ENCODE data around the gene ELANE.
A peak's percentile ranks its signal among the peaks of the same experiment; 100 is the strongest.
"Not testable (repeated sequence)": the region's sequence is repeated elsewhere in the genome, so short reads cannot be mapped to it uniquely, and the experiment has no call there.

ELANE gene

GRCh38 chr19:889662-890295, 37.7 kb downstream of the ELANE start:
- no peaks in the 10 kb centered on the region for H3K9me3 ChIP-seq (ENCODE audit: low read length)
- no peaks in the 10 kb centered on the region for H4K20me1 ChIP-seq (ENCODE audit: insufficient read depth, low read length)

GRCh38 chr19:890831-891230, 38.7 kb downstream of the ELANE start:
- H3K79me2 ChIP-seq (ENCODE audit: insufficient read depth, low read length) = no peaks in the 10 kb centered on the region
- no peak for TF ChIP-seq CTCF (IDR thresholded peaks at IDR 0.05; ENCODE audit: low read length)
- no peak for TF ChIP-seq EZH2 (IDR thresholded peaks at IDR 0.05; ENCODE audit: borderline replicate concordance, low read length)
- H3K9me3 ChIP-seq (ENCODE audit: low read length) = no peaks in the 10 kb centered on the region
- peaks cover 14% of the 10 kb centered on the region for H3K4me1 ChIP-seq (ENCODE audit: insufficient read depth, low read length, severe bottlenecking)
- no peaks in the 10 kb centered on the region for H3K27me3 ChIP-seq (ENCODE audit: insufficient read depth, low read length)
- H3K9ac ChIP-seq (ENCODE audit: low read length) = no peak overlapping the region
- H4K20me1 ChIP-seq (ENCODE audit: insufficient read depth, low read length) = no peaks in the 10 kb centered on the region
- peaks cover 18% of the 10 kb centered on the region for H3K36me3 ChIP-seq (ENCODE audit: insufficient read depth, low read length)
- no peak overlapping the region for H3K4me3 ChIP-seq (ENCODE audit: low read depth, low read length, poor library complexity, severe bottlenecking)
- H3K27ac ChIP-seq (ENCODE audit: low read depth, low read length, poor library complexity, severe bottlenecking) = peak overlapping the region; percentile 75
- peaks cover 4% of the 10 kb centered on the region; the same call in 1 of the 2 replicates for H3F3A ChIP-seq (ENCODE audit: insufficient read depth, low read length)
- no peaks in the 10 kb centered on the region for H3K9me2 ChIP-seq (ENCODE audit: low read depth, low read length)
- H2AFZ ChIP-seq (ENCODE audit: low read length) = no peak overlapping the region
- no peak overlapping the region for H3K4me2 ChIP-seq (ENCODE audit: low read length)

More at GRCh38 chr19:889662-890295, 37.7 kb downstream of the ELANE start:
- Histone ChIP-seq H3K27me3 (ENCODE audit: insufficient read depth, low read length) (no peaks in the 10 kb centered on the region), H2AFZ (ENCODE audit: low read length) (no peak overlapping the region), H3K9me2 (ENCODE audit: low read depth, low read length) (no peaks in the 10 kb centered on the region), H3K36me3 (ENCODE audit: insufficient read depth, low read length) (peaks cover 28% of the 10 kb centered on the region), H3K4me3 (ENCODE audit: low read depth, low read length, poor library complexity, severe bottlenecking) (no peak overlapping the region), H3K79me2 (ENCODE audit: insufficient read depth, low read length) (no peaks in the 10 kb centered on the region), H3K4me2 (ENCODE audit: low read length) (no peak overlapping the region), H3K9ac (ENCODE audit: low read length) (no peak overlapping the region), H3K4me1 (ENCODE audit: insufficient read depth, low read length, severe bottlenecking) (peaks cover 14% of the 10 kb centered on the region), H3F3A (ENCODE audit: insufficient read depth, low read length) (peaks cover 4% of the 10 kb centered on the region; the same call in 1 of the 2 replicates), H3K27ac (ENCODE audit: low read depth, low read length, poor library complexity, severe bottlenecking) (no peak overlapping the region)
- TF ChIP-seq CTCF (IDR thresholded peaks at IDR 0.05; ENCODE audit: low read length) (no peak), EZH2 (IDR thresholded peaks at IDR 0.05; ENCODE audit: borderline replicate concordance, low read length) (no peak)

- H3K27me3 ChIP-seq (ENCODE audit: insufficient read depth, low read length); H4K20me1 ChIP-seq (ENCODE audit: insufficient read depth, low read length); H3F3A ChIP-seq (ENCODE audit: insufficient read depth, low read length); H3K9me3 ChIP-seq (ENCODE audit: low read length); H3K9me2 ChIP-seq (ENCODE audit: low read depth, low read length); H3K79me2 ChIP-seq (ENCODE audit: insufficient read depth, low read length); H2AFZ ChIP-seq (ENCODE audit: low read length): not testable (repeated sequence)
- peaks cover 14% of the 10 kb centered on the region for H3K4me1 ChIP-seq (ENCODE audit: insufficient read depth, low read length, severe bottlenecking)
- H3K4me3 ChIP-seq (ENCODE audit: low read depth, low read length, poor library complexity, severe bottlenecking) = peak overlapping the region; percentile 76
- H3K4me2 ChIP-seq (ENCODE audit: low read length) = peak overlapping the region; percentile 64
- peaks cover 17% of the 10 kb centered on the region for H3K36me3 ChIP-seq (ENCODE audit: insufficient read depth, low read length)
- peak overlapping the region; percentile 92; the same call in 1 of the 2 replicates for H3K9ac ChIP-seq (ENCODE audit: low read length)
- peak overlapping the region; percentile 80 for H3K27ac ChIP-seq (ENCODE audit: low read depth, low read length, poor library complexity, severe bottlenecking)
Observed at GRCh38 chr19:891421-892200, 39.5 kb downstream of the ELANE start.
